ENCODE data around the gene AAK1.

- no peak for TF ChIP-seq CTCF (IDR thresholded peaks at IDR 0.05)
- no peak for TF ChIP-seq POLR2A (IDR thresholded peaks at IDR 0.05)
- TF ChIP-seq POLR2AphosphoS5 (IDR thresholded peaks at IDR 0.05), result no peak
Measured at GRCh38 chr2:69561101-69561500, 82.4 kb downstream of the AAK1 start.
